Measurements from ENCODE around the gene FGF7. TPM values are rescaled to one million over a fixed set of nuclear protein-coding genes. Genes with fewer than 3 reads are reported as not detected.

FGF7 gene
- total and polyA plus RNA-seq, 10 of the 15 experiments (the other 5 are each of a cell fraction or from before 2014, with no cell fraction given) = 0.08 TPM; not detected in 9

GRCh38 chr15:49383266-49383665 lies 39.8 kb upstream of the FGF7 start (continued):
- TF ChIP-seq, protein P1, sequence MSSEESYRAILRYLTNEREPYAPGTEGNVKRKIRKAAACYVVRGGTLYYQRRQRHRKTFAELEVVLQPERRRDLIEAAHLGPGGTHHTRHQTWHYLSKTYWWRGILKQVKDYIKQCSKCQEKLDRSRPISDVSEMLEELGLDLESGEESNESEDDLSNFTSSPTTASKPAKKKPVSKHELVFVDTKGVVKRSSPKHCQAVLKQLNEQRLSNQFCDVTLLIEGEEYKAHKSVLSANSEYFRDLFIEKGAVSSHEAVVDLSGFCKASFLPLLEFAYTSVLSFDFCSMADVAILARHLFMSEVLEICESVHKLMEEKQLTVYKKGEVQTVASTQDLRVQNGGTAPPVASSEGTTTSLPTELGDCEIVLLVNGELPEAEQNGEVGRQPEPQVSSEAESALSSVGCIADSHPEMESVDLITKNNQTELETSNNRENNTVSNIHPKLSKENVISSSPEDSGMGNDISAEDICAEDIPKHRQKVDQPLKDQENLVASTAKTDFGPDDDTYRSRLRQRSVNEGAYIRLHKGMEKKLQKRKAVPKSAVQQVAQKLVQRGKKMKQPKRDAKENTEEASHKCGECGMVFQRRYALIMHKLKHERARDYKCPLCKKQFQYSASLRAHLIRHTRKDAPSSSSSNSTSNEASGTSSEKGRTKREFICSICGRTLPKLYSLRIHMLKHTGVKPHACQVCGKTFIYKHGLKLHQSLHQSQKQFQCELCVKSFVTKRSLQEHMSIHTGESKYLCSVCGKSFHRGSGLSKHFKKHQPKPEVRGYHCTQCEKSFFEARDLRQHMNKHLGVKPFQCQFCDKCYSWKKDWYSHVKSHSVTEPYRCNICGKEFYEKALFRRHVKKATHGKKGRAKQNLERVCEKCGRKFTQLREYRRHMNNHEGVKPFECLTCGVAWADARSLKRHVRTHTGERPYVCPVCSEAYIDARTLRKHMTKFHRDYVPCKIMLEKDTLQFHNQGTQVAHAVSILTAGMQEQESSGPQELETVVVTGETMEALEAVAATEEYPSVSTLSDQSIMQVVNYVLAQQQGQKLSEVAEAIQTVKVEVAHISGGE (CRISPR knock-in tag; IDR thresholded peaks at IDR 0.05) = no peak
- TF ChIP-seq CBX3 (IDR thresholded peaks at IDR 0.05; ENCODE audit: borderline replicate concordance, low read depth) (no peak), ZNF274 (IDR thresholded peaks at IDR 0.05; ENCODE audit: insufficient read depth, insufficient read length) (no peak), DPF2 (IDR thresholded peaks at IDR 0.05) (no peak), IKZF1 (conservative IDR thresholded peaks at IDR 0.05) (no peak), EZH2 (IDR thresholded peaks at IDR 0.05; ENCODE audit: borderline replicate concordance, control insufficient read depth, low read depth, low read length) (no peak), BRCA1 (IDR thresholded peaks at IDR 0.05; ENCODE audit: low read depth, low read length) (no peak), NR2C1 (IDR thresholded peaks at IDR 0.05) (no peak), SUZ12 (IDR thresholded peaks at IDR 0.05; ENCODE audit: unreplicated experiment) (no peak), MYB (IDR thresholded peaks at IDR 0.05; ENCODE audit: borderline replicate concordance, low read depth, low read length) (no peak), EGR1 (IDR thresholded peaks at IDR 0.05; ENCODE audit: borderline replicate concordance in 1 of 2, low read depth in 2 of 2, low read length in 2 of 2) (no peak), FOXM1 (IDR thresholded peaks at IDR 0.05; ENCODE audit: low read depth, low read length) (no peak)
- TF ChIP-seq, protein P2, sequence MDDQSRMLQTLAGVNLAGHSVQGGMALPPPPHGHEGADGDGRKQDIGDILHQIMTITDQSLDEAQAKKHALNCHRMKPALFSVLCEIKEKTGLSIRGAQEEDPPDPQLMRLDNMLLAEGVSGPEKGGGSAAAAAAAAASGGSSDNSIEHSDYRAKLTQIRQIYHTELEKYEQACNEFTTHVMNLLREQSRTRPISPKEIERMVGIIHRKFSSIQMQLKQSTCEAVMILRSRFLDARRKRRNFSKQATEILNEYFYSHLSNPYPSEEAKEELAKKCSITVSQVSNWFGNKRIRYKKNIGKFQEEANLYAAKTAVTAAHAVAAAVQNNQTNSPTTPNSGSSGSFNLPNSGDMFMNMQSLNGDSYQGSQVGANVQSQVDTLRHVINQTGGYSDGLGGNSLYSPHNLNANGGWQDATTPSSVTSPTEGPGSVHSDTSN (IDR thresholded peaks at IDR 0.05; ENCODE audit: insufficient replicate concordance, low read depth, low read length) = no peak
